ENCODE results near the gene SPNS2. TPM values are rescaled to one million over a fixed set of nuclear protein-coding genes. Genes with fewer than 3 reads are reported as not detected.

The SPNS2 gene
- total RNA-seq, 1 experiment from 2014 or later: 0.11 TPM

GRCh38 chr17:4538236-4539002 lies 39.7 kb downstream of the SPNS2 start:
- Histone ChIP-seq H3K4me3 (no peak overlapping the region), H3K36me3 (peaks cover 42% of the 10 kb centered on the region), H3K4me1 (replicated peaks) (no peaks in the 10 kb centered on the region), H3K27ac (no peak overlapping the region), H3K27me3 (replicated peaks) (no peaks in the 10 kb centered on the region), H3K9me3 (replicated peaks) (no peaks in the 10 kb centered on the region)
- no peak for DNase-seq (ENCODE audit: low read depth in 1 of 2, low spot score in 2 of 2)

- Histone ChIP-seq H3K4me1 (replicated peaks) (no peaks in the 10 kb centered on the region), H3K36me3 (peaks cover 42% of the 10 kb centered on the region), H3K4me3 (no peak overlapping the region), H3K27me3 (replicated peaks) (no peaks in the 10 kb centered on the region), H3K27ac (no peak overlapping the region), H3K9me3 (replicated peaks) (no peaks in the 10 kb centered on the region)
- no peak for DNase-seq (ENCODE audit: low read depth in 1 of 2, low spot score in 2 of 2)
These were observed 40.3 kb downstream of the SPNS2 start for GRCh38 chr17:4539025-4539424.

- Histone ChIP-seq H3K4me1 (replicated peaks) (no peaks in the 10 kb centered on the region), H3K27me3 (replicated peaks) (no peaks in the 10 kb centered on the region), H3K9me3 (replicated peaks) (no peaks in the 10 kb centered on the region), H3K27ac (no peak overlapping the region), H3K4me3 (no peak overlapping the region), H3K36me3 (peaks cover 42% of the 10 kb centered on the region)
- no peak for DNase-seq (ENCODE audit: low read depth in 1 of 2, low spot score in 2 of 2)
These were observed 41.0 kb downstream of the SPNS2 start for GRCh38 chr17:4539576-4540223.

GRCh38 chr17:4540224-4540651 lies 41.6 kb downstream of the SPNS2 start:
- no peak overlapping the region for H3K27ac ChIP-seq
- no peaks in the 10 kb centered on the region for H3K27me3 ChIP-seq (replicated peaks)
- H3K4me3 ChIP-seq: no peak overlapping the region
- no peaks in the 10 kb centered on the region for H3K4me1 ChIP-seq (replicated peaks)
- no peak for DNase-seq (ENCODE audit: low read depth in 1 of 2, low spot score in 2 of 2)
- peaks cover 44% of the 10 kb centered on the region for H3K36me3 ChIP-seq
- no peaks in the 10 kb centered on the region for H3K9me3 ChIP-seq (replicated peaks)

- peaks cover 50% of the 10 kb centered on the region for H3K36me3 ChIP-seq
- no peaks in the 10 kb centered on the region for H3K27me3 ChIP-seq (replicated peaks)
- H3K27ac ChIP-seq: no peak overlapping the region
- no peaks in the 10 kb centered on the region for H3K9me3 ChIP-seq (replicated peaks)
- H3K4me1 ChIP-seq (replicated peaks): no peaks in the 10 kb centered on the region
- no peak overlapping the region for H3K4me3 ChIP-seq
- no peak for DNase-seq (ENCODE audit: low read depth in 1 of 2, low spot score in 2 of 2)
These were observed 42.1 kb downstream of the SPNS2 start for GRCh38 chr17:4540687-4541327.

GRCh38 chr17:4541328-4542002 lies 42.8 kb downstream of the SPNS2 start:
- Histone ChIP-seq H3K9me3 (replicated peaks) (no peaks in the 10 kb centered on the region), H3K27me3 (replicated peaks) (no peaks in the 10 kb centered on the region), H3K27ac (no peak overlapping the region), H3K4me3 (no peak overlapping the region), H3K4me1 (replicated peaks) (no peaks in the 10 kb centered on the region), H3K36me3 (peaks cover 55% of the 10 kb centered on the region)
- no peak for DNase-seq (ENCODE audit: low read depth in 1 of 2, low spot score in 2 of 2)

GRCh38 chr17:4542003-4542725 lies 43.5 kb downstream of the SPNS2 start:
- DNase-seq (ENCODE audit: low read depth in 1 of 2, low spot score in 2 of 2): no peak
- Histone ChIP-seq H3K4me1 (replicated peaks) (no peaks in the 10 kb centered on the region), H3K27me3 (replicated peaks) (no peaks in the 10 kb centered on the region), H3K36me3 (peaks cover 56% of the 10 kb centered on the region), H3K27ac (no peak overlapping the region), H3K9me3 (replicated peaks) (no peaks in the 10 kb centered on the region), H3K4me3 (no peak overlapping the region)

- H3K27ac ChIP-seq: no peak overlapping the region
- no peaks in the 10 kb centered on the region for H3K4me1 ChIP-seq (replicated peaks)
- H3K27me3 ChIP-seq (replicated peaks): no peaks in the 10 kb centered on the region
- H3K4me3 ChIP-seq: no peak overlapping the region
- peaks cover 62% of the 10 kb centered on the region for H3K36me3 ChIP-seq
- DNase-seq (ENCODE audit: low read depth in 1 of 2, low spot score in 2 of 2): no peak
- H3K9me3 ChIP-seq (replicated peaks): no peaks in the 10 kb centered on the region
These were observed 44.1 kb downstream of the SPNS2 start for GRCh38 chr17:4542726-4543191.

- no peaks in the 10 kb centered on the region for H3K27me3 ChIP-seq (replicated peaks)
- H3K36me3 ChIP-seq: peaks cover 70% of the 10 kb centered on the region
- H3K9me3 ChIP-seq (replicated peaks): no peaks in the 10 kb centered on the region
- H3K4me1 ChIP-seq (replicated peaks): no peaks in the 10 kb centered on the region
- no peak overlapping the region for H3K27ac ChIP-seq
- H3K4me3 ChIP-seq: no peak overlapping the region
- no peak for DNase-seq (ENCODE audit: low read depth in 1 of 2, low spot score in 2 of 2)
These were observed 44.9 kb downstream of the SPNS2 start for GRCh38 chr17:4543557-4544026.

- H3K4me3 ChIP-seq: no peak overlapping the region
- H3K4me1 ChIP-seq (replicated peaks): no peaks in the 10 kb centered on the region
- no peak for DNase-seq (ENCODE audit: low read depth in 1 of 2, low spot score in 2 of 2)
- no peak overlapping the region for H3K27ac ChIP-seq
- H3K27me3 ChIP-seq (replicated peaks): no peaks in the 10 kb centered on the region
- peaks cover 73% of the 10 kb centered on the region for H3K36me3 ChIP-seq
- H3K9me3 ChIP-seq (replicated peaks): no peaks in the 10 kb centered on the region
These were observed 45.7 kb downstream of the SPNS2 start for GRCh38 chr17:4544135-4544950.

- Histone ChIP-seq H3K4me1 (replicated peaks) (no peaks in the 10 kb centered on the region), H3K9me3 (replicated peaks) (no peaks in the 10 kb centered on the region), H3K4me3 (no peak overlapping the region), H3K36me3 (peaks cover 69% of the 10 kb centered on the region), H3K27me3 (replicated peaks) (no peaks in the 10 kb centered on the region), H3K27ac (no peak overlapping the region)
- no peak for DNase-seq (ENCODE audit: low read depth in 1 of 2, low spot score in 2 of 2)
These were observed 46.2 kb downstream of the SPNS2 start for GRCh38 chr17:4544951-4545216.

- DNase-seq (ENCODE audit: low read depth in 1 of 2, low spot score in 2 of 2): no peak
- Histone ChIP-seq H3K36me3 (peaks cover 72% of the 10 kb centered on the region), H3K4me3 (no peak overlapping the region), H3K27ac (no peak overlapping the region), H3K27me3 (replicated peaks) (no peaks in the 10 kb centered on the region), H3K4me1 (replicated peaks) (no peaks in the 10 kb centered on the region), H3K9me3 (replicated peaks) (no peaks in the 10 kb centered on the region)
These were observed 46.7 kb downstream of the SPNS2 start for GRCh38 chr17:4545217-4545951.

Data from SJSA1 (cell line).